ENCODE data around the gene FGF3.

Gene FGF3

DNA sequence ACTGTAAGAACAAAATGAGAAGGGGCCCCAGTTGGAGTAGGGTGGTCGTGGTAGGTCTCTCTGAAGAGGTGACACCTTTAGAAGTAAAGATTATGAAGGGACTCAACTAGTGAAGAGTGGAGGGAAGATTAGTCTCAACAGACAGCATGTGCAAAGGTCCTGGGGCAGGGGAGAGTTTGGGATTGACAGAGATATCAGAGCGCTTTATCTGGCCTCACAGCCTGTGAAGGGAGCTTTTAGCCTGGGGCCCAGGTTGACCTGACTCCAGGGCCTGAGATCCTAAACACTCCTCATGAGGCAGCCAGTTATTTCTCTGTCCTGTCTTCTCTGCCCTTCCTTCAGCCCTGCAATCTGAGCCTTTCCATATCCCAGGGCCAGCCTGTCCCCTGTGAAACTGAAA lies 16.2 kb downstream of the FGF3 start:
- no peak for DNase-seq (ENCODE audit: low spot score)

DNA sequence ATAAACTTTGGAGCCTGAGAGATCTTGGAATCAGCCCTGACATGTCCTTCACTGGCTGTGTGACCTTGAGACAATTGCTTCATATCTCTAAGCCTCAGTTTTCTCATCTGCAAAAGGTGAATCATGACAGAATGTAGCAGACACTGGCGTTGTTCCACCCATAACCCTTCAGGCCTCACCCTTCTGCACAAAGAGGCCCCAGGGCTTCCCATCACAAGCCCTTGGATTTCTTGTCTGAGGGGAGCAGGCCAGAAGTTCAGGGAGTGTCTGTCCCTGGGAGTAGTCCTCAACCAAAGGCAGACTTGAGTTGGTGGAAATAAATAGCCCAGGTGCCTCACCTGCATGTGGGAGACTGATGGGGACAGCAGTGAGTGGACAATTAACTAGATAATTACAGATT lies 16.6 kb downstream of the FGF3 start:
- DNase-seq (ENCODE audit: low spot score) = no peak

DNA sequence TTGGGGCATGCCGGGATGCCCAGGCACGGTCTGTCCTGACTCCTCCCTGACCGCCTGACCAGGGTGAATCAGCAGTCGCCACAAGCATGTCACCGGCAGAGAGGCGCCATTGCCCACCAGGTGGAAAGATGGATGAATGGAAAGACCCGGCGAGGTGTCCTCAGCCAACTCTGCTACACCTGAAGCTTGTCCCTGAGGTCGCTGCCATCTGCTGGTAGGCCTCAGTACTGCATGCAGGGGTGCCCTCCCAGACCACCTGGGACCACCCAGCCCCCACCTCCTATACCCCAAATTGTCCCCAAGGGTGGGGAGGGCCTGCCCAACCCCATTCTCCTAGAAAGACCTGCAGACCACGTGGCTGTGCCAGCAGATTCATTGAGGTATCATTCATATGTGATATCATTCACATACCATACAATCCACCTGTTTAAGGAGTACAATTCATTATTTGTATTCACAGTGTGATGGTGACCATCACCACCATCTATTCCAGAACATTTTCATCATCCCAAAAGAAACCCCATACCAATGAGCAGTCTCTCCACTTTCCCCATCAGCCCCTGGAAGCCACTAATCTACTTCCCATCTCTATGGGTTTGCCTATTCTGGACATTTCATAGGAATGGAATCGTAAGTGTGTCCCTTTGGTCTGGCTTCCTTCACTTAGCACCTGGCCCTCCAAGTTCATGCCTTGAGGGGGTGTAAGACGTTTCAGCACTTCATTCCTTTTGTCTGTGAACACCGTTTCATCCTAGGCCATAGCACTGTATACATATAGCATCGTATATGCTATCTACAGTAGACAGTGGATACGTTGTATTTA lies 17.5 kb downstream of the FGF3 start:
- no peak for DNase-seq (ENCODE audit: low spot score)

DNA sequence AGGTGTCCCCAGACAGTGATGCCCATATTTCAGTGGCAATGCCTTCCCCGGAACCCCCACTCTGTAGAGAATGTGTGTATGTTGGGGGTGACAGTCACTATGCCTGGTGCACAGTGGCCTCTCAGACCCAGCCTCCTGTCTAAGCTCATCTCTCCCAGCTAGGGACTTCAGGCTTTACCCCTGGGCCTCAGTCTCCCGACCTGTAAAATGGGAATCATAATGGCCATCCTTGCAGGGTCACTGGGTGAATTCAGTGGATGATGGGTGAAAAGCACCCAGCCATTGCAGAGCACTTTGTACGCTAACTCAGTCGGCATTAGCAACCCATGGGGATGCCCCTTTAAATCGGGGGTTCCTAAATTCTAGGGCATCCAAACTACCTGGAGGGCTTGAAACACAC lies 18.9 kb downstream of the FGF3 start:
- DNase-seq (ENCODE audit: low spot score) = no peak

DNA sequence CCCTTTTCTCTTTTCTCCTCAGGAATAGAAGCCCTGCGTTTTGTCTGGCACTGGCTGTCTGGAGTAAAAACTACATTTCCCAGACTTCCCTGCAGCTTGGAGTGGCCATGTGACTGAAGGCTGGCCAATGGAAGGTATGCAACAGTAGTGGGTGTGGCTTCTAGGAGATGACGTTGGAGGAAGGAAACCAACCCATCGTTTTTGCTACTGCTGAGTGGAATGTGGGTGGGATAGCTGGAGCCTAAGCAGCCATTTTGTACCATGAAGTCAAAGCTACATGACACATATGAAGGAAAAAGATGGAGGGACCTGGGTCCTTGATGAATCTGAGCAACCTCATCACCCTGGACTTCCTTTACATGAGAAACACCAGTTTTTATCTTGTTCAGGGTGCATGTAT lies 19.6 kb downstream of the FGF3 start:
- no peak for DNase-seq (ENCODE audit: low spot score)

DNA sequence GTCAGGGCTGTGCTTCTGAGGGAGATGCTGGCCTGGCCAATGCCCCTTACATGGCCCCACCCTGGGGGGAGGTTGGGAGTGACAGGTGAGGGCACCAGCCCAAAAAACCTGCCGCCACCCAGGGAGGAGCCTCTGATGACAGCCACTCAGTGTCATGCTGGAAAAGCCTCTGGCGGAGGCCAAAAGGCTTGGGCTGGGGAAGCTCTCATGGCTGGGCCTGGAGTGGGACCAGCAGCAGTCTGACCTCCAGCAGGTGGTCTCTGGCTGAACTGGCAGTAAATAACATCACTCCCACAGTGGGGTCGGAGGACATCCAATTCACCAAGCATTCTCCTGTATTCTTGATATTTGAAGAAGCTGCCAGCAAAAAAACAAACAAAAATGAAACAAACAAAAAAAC lies 20.1 kb downstream of the FGF3 start:
- DNase-seq (ENCODE audit: low spot score) = no peak

DNA sequence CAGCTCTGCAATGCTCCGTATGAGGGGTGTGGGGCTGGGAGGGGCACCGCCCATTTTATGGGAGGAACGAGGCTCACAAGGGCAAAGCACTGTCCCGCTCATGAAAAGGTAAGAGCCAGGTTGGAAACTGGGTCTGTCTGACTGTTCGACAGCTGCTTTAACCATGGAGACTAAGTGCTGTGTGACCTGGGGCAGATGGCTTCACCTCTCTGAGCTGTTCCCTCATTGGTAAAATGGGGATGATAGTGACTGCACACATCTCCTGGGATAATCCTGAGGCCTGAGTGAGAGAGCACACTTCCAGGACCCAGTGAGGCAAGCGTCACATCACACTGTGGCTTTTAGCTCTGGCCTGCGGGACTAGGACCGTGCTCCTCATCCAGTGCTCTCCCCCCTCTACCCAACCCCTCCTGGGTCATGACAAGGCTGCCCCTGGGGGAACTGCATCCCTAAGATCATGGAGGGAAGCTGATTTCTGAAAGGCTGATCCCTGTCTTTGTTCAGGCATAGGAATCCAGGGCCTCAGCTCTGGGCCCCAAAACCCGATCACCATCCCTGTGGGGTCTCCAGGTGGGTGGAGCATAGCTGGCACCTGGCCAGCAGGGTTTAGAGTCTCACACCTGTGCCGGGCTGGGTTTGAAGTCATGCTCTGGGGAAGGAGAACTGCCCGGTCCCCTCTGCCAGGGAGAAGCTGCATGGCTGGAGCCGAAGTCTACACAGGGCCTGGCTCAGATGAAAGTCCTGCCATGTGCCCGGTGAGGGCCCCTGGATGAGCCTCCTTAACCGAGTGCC lies 21.3 kb downstream of the FGF3 start:
- DNase-seq (ENCODE audit: low spot score) = no peak

DNA sequence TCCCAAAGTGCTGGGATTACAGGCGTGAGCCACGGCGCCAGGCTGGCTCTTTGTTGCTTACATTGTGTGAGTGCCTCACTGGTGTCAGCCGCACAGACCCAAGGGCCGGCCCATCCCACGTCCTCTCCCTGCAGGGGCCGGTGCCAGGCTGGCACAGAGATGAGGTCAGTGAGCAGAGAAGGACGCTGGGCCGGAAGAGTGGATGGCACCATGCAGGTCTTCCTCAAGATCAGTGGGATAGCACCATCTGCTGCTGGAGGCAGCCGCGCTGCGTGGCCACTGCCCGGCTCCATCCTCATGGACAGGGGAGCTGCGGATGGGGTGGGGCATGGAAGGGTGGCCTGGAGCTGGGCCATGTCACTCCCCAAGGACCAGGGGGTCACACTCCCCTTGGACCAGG lies 22.1 kb downstream of the FGF3 start:
- no peak for DNase-seq (ENCODE audit: low spot score)

DNA sequence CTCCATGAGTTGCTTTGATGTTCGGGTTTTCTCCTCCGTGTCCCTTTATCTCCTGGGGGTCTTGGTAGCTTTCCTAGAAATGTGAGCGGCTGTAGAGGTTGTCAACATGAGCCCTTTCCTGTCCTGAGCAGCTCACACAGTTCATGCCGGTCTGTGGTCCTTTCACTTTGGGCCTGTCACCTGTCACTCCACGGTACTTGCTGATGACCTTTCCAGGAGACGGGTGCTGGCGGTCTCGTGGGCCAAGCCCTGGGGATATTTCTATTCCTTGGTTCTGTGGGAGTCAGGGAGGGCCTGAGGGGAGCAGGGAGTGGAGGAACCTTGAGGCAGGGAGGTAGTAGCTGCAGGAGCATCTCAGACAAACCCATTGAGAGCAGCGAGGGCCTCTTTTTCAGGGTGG lies 23.2 kb downstream of the FGF3 start:
- DNase-seq (ENCODE audit: low spot score) = no peak

DNA sequence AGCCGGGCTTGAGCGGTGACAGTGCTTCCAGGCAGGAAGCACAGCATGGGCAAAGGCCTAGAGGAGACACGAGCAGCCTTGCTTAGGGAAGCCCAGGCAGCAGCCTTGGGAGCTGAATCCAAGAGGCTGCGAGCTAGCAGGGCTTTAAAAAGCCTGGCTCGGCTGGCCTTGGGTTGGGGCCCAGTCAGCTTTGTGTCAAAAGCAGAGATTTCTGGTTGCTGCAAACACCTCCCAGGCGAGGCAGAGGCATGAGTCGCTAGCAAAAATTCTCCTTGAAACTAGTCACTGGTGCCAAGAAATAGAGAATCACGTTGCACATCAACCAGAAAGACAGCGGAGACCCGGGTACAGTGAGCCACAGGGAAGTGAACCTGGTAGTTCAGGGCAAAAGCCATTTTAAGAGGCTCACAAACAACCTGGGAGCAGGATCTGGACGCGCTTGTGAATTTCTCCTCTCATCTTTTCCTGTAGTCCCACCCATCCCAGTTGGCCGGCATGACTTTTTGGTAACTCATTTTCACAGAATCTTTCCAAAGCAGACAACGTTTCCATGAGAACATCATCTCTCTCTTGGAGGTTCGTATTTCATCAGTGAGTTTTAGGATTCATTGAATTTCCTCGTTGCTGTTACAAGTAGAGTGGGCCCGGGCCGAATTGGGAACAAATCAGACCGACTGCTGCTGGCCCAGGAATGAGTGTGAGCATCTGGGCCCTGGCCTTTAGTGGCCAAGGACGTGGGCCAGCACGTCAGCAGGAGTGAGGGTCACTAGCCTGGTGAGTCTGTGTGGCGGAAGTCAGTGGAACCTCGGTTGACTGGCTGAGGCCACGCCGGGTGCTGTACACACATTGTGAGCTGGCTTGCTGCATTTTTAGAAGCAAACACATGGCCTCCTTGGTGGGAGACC lies 27.7 kb downstream of the FGF3 start:
- DNase-seq (ENCODE audit: low spot score) = peak; percentile 36

DNA sequence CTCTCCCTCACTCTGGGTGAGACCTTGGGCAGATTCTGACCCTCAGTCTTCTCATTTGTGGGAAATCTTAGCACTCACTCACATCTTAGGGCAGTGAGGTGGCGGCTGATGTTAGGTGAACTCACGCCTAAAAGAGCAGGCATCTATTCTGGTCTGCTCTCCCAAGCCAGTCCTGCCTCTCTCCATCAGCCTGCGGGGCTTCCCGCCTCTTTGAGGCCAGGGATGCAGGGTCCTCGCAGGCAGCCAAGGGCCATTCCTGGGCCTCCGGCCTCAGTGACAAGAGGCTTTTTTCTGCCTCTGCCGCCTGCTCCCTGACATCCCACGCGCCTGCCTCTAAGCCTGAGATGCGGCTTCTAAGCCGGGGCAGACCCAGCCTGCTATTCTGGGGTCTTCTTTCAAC lies 30.3 kb downstream of the FGF3 start:
- DNase-seq (ENCODE audit: low spot score) = no peak

DNA sequence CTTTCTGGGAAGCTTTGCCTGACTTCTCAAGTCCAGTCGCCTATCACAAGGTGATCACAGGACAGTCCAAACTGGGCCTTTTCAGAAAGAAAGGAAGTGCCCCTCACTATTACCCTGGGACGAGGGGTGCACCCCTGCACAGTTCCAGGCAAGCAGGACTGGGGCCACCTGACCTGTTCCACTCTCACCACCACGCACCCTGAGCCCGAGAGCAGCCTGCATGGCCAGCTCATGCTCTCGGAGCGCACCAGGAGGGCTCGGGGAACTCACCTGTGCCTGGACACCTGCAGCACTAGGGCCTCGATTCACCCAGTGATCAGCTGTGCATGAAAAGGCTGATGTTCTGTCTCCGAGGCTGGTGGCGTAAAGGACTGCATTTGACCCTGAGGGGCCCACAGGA lies 31.3 kb downstream of the FGF3 start:
- no peak for DNase-seq (ENCODE audit: low spot score)

DNA sequence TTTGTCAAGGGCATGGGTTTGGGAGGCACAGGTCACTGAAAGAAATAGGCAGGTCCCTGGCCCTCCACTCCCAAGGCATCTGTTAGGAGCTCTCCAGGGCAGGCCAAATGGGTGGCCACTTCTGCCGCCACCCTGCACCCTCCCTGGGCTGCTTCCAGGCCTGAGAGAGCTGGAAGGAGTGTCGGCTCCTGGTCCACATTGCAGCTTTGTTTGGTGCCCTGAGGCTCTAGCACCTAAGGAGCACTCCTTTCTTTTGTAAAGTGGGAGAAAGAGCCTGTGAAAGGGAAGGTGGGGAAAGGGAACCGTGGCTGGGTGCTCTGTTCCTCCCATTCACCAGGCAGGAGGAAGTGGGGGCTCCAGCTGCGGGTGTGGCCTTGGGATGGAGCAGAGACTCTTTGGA lies 31.8 kb downstream of the FGF3 start:
- DNase-seq (ENCODE audit: low spot score) = no peak

DNA sequence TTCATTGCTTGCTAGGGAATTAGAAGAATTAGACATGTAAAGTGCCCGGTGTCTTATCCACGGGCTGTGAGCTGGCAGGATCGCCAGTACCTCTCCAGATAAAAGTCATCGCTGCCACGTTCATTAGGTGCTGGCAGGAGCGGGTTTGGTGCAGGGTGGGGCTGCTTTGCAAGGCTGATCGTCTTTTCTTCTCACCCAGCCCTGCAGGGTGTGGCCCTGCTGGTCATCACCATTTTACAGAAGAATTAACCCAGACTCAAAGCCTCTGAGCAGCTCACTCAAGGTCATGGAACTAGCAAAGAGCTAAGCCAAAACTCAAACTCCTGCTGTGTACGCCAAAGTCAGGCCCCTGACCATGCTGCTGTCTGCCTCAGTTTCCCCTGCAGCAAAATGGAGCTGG lies 38.0 kb downstream of the FGF3 start:
- no peak for DNase-seq (ENCODE audit: low spot score)

DNA sequence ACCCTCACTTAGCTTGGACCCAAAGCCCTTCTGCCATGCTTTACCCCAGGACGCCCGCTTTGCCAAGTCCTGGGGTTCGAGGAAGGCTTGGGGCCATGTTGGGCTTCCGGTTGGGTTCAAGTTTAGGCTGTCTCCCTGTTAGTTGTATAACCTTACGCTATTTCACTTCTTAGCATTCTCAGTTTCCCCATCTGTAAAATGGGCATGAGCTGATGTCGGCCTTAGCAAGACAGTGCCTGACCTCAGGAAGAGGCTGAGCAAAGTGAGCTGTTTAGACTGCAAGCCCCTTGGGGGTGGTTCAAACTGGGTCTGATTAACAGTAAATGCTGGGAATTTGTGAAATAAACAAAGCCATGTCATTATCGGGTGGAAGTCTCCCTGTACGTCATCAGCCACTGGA lies 40.8 kb downstream of the FGF3 start:
- DNase-seq (ENCODE audit: low spot score) = no peak

DNA sequence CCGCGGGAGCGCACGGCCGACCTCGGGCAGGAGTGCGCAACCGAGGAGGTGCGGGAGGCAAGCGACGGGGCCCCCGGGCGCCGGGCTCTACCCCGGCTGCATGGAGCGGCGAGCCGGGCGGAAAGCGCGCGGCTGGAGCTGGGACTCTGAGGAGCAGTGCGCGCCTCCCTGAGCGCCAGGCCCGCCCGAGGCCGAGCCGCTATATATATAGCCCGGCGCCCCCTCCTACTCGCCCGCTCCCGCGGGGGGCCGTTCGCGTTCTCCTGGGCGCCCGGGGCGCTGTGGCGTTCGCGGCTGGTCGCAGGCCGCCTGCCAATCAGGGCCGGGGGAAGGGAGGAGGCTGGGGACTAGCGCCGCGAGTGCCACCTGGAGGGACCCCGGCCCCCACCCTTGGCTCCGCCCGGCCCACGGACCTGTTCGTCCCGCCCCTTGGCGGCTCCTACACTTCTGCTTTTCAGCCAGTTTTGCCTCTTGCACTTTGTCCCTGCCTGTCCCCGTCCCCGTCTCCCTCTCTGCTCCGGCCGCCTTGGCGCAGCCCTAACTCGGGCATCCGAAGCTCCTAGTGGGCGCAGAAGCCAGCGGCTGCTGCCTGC lies 44.0 kb downstream of the FGF3 start, which contains the start of gene FGF4:
Gene FGF4, minus strand, starts transcription at position 179 of the 593 bp plus-strand sequence. CDS start 257 bp downstream, outside the sequence.
- no peak for DNase-seq (ENCODE audit: low spot score)

DNA sequence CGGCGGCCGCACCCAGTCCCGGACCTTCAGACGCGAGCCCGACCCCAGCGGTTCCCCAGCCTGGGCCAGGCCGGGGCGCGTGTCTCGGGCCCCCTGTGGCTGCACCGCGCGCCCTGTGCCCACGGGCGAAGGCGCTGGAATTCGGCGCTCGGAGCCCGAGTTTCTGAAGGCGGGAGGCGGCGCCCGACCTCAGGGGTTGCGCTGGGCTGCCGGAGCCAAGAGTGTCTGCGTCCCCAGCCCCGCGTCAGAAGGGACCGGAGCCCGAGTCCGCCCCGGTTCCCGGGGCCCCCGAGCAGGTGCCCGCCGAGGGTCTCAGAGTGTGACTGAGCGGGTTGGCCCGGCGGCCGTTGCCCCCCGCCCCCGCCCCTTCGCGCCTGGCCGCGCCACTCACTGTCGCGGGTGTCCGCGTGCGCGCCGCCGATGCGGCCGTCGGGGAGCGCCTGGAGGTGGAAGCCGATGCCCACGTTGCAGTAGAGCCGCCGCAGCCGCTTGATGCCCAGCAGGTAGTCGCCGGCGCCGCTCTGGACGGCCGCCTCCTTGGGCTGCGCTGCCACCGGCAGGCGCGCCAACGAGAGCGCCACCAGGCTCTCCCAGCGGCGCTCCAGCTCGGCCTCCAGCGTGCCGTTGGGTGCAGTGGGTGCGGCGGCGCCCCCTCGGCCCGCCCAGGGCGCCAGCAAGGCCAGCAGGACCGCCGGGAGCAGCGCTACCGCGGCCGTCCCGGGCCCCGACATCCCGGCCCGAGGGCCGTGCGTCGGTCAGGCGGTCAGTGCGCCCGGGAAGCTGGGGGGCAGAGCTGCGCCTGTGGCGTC lies 44.7 kb downstream of the FGF3 start:
- DNase-seq (ENCODE audit: low spot score) = no peak

DNA sequence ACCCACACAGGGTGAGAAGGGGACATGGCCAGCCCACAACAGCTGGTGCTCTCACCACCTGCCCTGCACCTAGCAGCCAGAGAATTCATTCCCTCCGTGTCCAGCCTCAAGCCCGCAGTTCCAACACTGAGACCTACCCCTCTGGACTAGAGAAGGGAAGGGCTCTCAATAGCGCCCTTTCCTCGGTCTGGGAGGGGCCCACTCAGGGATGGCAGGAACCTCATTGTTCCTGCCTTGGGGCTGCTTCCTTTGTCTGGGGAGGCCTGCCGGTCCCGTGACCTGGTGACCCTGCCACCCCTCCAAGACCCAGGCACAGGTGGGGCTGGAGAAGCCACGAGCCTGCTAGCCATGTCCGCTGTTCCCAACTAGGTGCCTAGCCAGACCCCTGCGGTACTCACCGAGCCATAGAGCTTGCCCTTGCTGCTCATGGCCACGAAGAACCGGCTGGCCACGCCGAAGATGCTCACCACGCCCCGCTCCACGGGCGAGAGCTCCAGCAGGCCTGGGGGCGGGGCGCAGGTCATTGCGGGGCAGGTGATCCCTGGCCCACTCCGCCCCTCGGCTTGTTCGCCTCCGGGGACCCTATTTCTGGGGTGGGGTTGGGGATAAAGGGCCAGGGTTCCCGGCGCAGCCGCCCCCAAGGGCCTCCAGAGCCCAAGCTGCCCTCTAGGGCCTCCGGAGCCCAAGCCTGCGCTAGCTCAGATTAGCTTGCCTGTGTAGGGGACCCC lies 45.4 kb downstream of the FGF3 start:
- no peak for DNase-seq (ENCODE audit: low spot score)

DNA sequence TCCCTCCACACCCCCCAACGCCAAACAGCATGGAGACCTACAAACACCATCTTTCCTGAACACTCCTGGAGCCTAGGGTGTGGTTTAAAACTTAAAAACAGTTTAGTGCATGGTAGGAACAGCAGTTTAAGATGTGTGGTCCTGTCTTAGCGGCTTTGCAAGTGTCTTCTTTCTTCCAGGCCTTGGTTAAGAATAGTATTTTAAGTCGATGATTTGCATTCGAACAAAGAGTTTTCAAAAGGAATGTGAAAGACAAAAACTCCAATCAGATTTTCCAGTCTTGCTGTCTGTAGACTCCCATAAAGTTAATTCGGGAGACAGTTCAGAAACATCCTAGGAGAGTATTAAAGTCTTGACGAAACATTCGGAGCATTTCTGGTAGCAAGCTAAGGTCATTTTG lies 47.8 kb downstream of the FGF3 start:
- DNase-seq (ENCODE audit: low spot score) = no peak

DNA sequence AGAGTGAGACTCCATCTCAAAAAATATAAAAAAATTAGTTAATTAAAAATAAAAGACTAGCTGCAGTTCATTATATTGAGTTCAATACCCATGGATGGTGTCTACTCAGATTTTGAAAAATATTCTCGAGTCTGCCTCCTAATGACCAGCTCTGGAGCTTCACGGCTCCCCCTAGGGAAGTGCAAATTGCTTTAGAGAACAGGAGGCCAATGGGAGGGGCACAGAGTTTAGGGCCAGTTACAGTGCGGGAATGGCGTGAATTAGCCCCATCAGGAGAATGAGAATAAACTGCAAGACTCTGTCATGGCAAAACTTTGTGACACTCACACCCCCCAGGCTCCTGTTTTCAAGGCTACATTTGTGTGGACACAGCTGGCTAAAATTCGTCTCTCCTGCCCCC lies 48.7 kb downstream of the FGF3 start:
- no peak for DNase-seq (ENCODE audit: low spot score)

All from AG08395 (cell line).